CD4-positive, CD25-positive, alpha-beta regulatory T cell (primary cell): ENCODE measurements around the gene EXOSC5. TPM values are rescaled to one million over a fixed set of nuclear protein-coding genes. Genes with fewer than 3 reads are reported as not detected.

Experiments used
- ATAC-seq, 2 donors: fragments of 150-1000 bp; cut with Tn5 transposase; one replicate each; pipeline ENCODE4 v1.10.0; 2021; ENCODE audit warnings: low read depth in 2 of 2, moderate number of reproducible peaks in 2 of 2, moderate library complexity in 1 of 2
- DNase-seq, 3 donors: peaks; one replicate each; pipeline versions ENCODE4 v3.0.0 to v3.0.0-alpha.2; 2012 to 2022; ENCODE audit warnings: mixed read lengths in 1 of 3
- H3K27ac ChIP-seq: one replicate; pipeline ENCODE4 v1.7.0; 2013; ENCODE audit warnings: mild to moderate bottlenecking, low read length; ENCODE audit not compliant: insufficient read depth, poor library complexity, severe bottlenecking
- H3K27me3 ChIP-seq: one replicate; pipeline ENCODE4 v1.7.0; 2013; ENCODE audit warnings: low read length; ENCODE audit not compliant: control insufficient read depth, insufficient read depth
- H3K36me3 ChIP-seq: one replicate; pipeline ENCODE4 v1.7.0; 2013; ENCODE audit warnings: mild to moderate bottlenecking, low read length, moderate library complexity; ENCODE audit not compliant: control insufficient read depth, insufficient read depth
- H3K4me1 ChIP-seq: 2 replicates; pipeline ENCODE4 v1.7.0; 2013; ENCODE audit warnings: mild to moderate bottlenecking, low read length; ENCODE audit not compliant: insufficient read depth, control insufficient read depth, poor library complexity, severe bottlenecking
- H3K4me3 ChIP-seq: one replicate; pipeline ENCODE4 v1.7.0; 2013; ENCODE audit warnings: low read depth, mild to moderate bottlenecking, low read length, moderate library complexity
- H3K9me3 ChIP-seq, 2 experiments: 1 replicate in 1 of 2; 2 replicates in 1 of 2; pipeline ENCODE4 v1.7.0; 2013; ENCODE audit warnings: low read length in 2 of 2, mild to moderate bottlenecking in 1 of 2, moderate library complexity in 1 of 2; ENCODE audit not compliant: control insufficient read depth in 2 of 2
- H3K27ac Mint-ChIP-seq, 3 donors: one replicate each; pipeline ENCODE4 v1.8.0; 2020 to 2022; ENCODE audit warnings: mild to moderate bottlenecking in 3 of 3, mixed read lengths in 3 of 3, moderate library complexity in 2 of 3
- H3K27me3 Mint-ChIP-seq: one replicate; pipeline ENCODE4 v1.8.0; 2022; ENCODE audit warnings: mild to moderate bottlenecking, mixed read lengths
- H3K36me3 Mint-ChIP-seq: one replicate; pipeline ENCODE4 v1.8.0; 2020; ENCODE audit warnings: mixed read lengths
- H3K4me1 Mint-ChIP-seq, 4 donors: one replicate each; pipeline ENCODE4 v1.8.0; 2020 to 2022; ENCODE audit warnings: mixed read lengths in 4 of 4, mild to moderate bottlenecking in 1 of 4
- H3K4me3 Mint-ChIP-seq, 4 donors: one replicate each; pipeline ENCODE4 v1.8.0; 2020 to 2022; ENCODE audit warnings: mild to moderate bottlenecking in 4 of 4, mixed read lengths in 4 of 4, moderate library complexity in 3 of 4
- H3K9me3 Mint-ChIP-seq, 7 donors: one replicate each; pipeline ENCODE4 v1.8.0; 2020 to 2022; ENCODE audit warnings: mixed read lengths in 7 of 7, mild to moderate bottlenecking in 3 of 7, moderate library complexity in 2 of 7
- polyA plus RNA-seq, 4 donors: library from polyadenylated mRNA; unstranded; fragments of 300-500 nt; fragmentation: Illumina TruSeq; gene quantifications; one replicate each; pipeline ENCODE4 v1.2.3, GENCODE V29; 2021
- total RNA-seq: library from RNA; stranded (reverse); gene quantifications from one replicate; pipeline ENCODE4 v1.2.3, GENCODE V29; 2022

The EXOSC5 gene
- total and polyA plus RNA-seq, 5 donors from 2014 or later: 13.9 to 65.3 (median 55.6) TPM

GRCh38 chr19:41424335-41425173 is 27.4 kb upstream of the EXOSC5 start:
- no peak for ATAC-seq
- no peaks in the 10 kb centered on the region for H3K9me3 ChIP-seq
- H3K4me3 ChIP-seq: no peak overlapping the region
- H3K4me3 Mint-ChIP-seq: no peak overlapping the region
- H3K9me3 Mint-ChIP-seq: peaks cover 0 to 2% (median 0%) of the 10 kb centered on the region in 7 donors
- peaks cover 13% of the 10 kb centered on the region for H3K4me1 ChIP-seq
- H3K36me3 Mint-ChIP-seq: peaks cover 14% of the 10 kb centered on the region
- peak in 1 of 3 donors; percentile 46 for DNase-seq
- no peaks in the 10 kb centered on the region for H3K27me3 ChIP-seq
- no peaks in the 10 kb centered on the region for H3K27me3 Mint-ChIP-seq
- H3K36me3 ChIP-seq: peaks cover 39% of the 10 kb centered on the region
- H3K27ac ChIP-seq: no peak overlapping the region
- peak overlapping the region in 1 of 3 donors; percentile 31 for H3K27ac Mint-ChIP-seq
- peaks cover 0 to 29% (median 5%) of the 10 kb centered on the region in 4 donors for H3K4me1 Mint-ChIP-seq

GRCh38 chr19:41422955-41423354 is 25.8 kb upstream of the EXOSC5 start:
- Mint-ChIP-seq H3K4me3 (no peak overlapping the region), H3K27ac (no peak overlapping the region), H3K9me3 (peaks cover 0 to 2% (median 0%) of the 10 kb centered on the region in 7 donors), H3K4me1 (peaks cover 0 to 18% (median 3%) of the 10 kb centered on the region in 4 donors), H3K36me3 (peaks cover 14% of the 10 kb centered on the region), H3K27me3 (no peaks in the 10 kb centered on the region)
- Histone ChIP-seq H3K9me3 (no peaks in the 10 kb centered on the region), H3K27me3 (no peaks in the 10 kb centered on the region), H3K36me3 (peaks cover 49% of the 10 kb centered on the region), H3K4me1 (peaks cover 6% of the 10 kb centered on the region), H3K27ac (no peak overlapping the region), H3K4me3 (no peak overlapping the region)
- DNase-seq (no peak), ATAC-seq (no peak)

GRCh38 chr19:41422456-41422855 is 25.3 kb upstream of the EXOSC5 start:
- peaks cover 0 to 2% (median 0%) of the 10 kb centered on the region in 7 donors for H3K9me3 Mint-ChIP-seq
- peaks cover 4% of the 10 kb centered on the region for H3K4me1 ChIP-seq
- peaks cover 49% of the 10 kb centered on the region for H3K36me3 ChIP-seq
- H3K4me1 Mint-ChIP-seq: peaks cover 0 to 13% (median 2%) of the 10 kb centered on the region in 4 donors
- H3K27me3 ChIP-seq: no peaks in the 10 kb centered on the region
- ATAC-seq: no peak
- H3K9me3 ChIP-seq: no peaks in the 10 kb centered on the region
- H3K36me3 Mint-ChIP-seq: peaks cover 14% of the 10 kb centered on the region
- H3K4me3 Mint-ChIP-seq: no peak overlapping the region
- H3K27ac Mint-ChIP-seq: no peak overlapping the region
- H3K27me3 Mint-ChIP-seq: no peaks in the 10 kb centered on the region
- no peak overlapping the region for H3K27ac ChIP-seq
- no peak overlapping the region for H3K4me3 ChIP-seq
- DNase-seq: no peak

- Mint-ChIP-seq H3K27me3 (no peaks in the 10 kb centered on the region), H3K4me3 (no peak overlapping the region), H3K9me3 (peaks cover 0 to 2% (median 0%) of the 10 kb centered on the region in 7 donors), H3K4me1 (peaks cover 0 to 10% (median 2%) of the 10 kb centered on the region in 4 donors), H3K36me3 (peaks cover 14% of the 10 kb centered on the region), H3K27ac (peak overlapping the region in 1 of 3 donors; percentile 47)
- ATAC-seq (no peak), DNase-seq (no peak)
- no peak overlapping the region for H3K27ac ChIP-seq
- H3K27me3 ChIP-seq: no peaks in the 10 kb centered on the region
- no peak overlapping the region for H3K4me3 ChIP-seq
- peaks cover under 1% of the 10 kb centered on the region for H3K4me1 ChIP-seq
- no peaks in the 10 kb centered on the region for H3K9me3 ChIP-seq
- peaks cover 52% of the 10 kb centered on the region for H3K36me3 ChIP-seq
Measured at GRCh38 chr19:41421973-41422372, 24.8 kb upstream of the EXOSC5 start.

- Mint-ChIP-seq H3K9me3 (peaks cover 0 to 2% (median 0%) of the 10 kb centered on the region in 7 donors), H3K27me3 (no peaks in the 10 kb centered on the region), H3K4me1 (peaks cover 0 to 7% (median 0%) of the 10 kb centered on the region in 4 donors), H3K36me3 (peaks cover 15% of the 10 kb centered on the region), H3K4me3 (no peak overlapping the region), H3K27ac (peak overlapping the region in 1 of 3 donors; percentile 29)
- peaks cover 54% of the 10 kb centered on the region for H3K36me3 ChIP-seq
- H3K9me3 ChIP-seq: no peaks in the 10 kb centered on the region
- ATAC-seq: no peak
- no peaks in the 10 kb centered on the region for H3K4me1 ChIP-seq
- no peaks in the 10 kb centered on the region for H3K27me3 ChIP-seq
- no peak for DNase-seq
- no peak overlapping the region for H3K4me3 ChIP-seq
- no peak overlapping the region for H3K27ac ChIP-seq
Measured at GRCh38 chr19:41421314-41421713, 24.2 kb upstream of the EXOSC5 start.

GRCh38 chr19:41420101-41420880 is 23.1 kb upstream of the EXOSC5 start:
- Mint-ChIP-seq H3K27me3 (no peaks in the 10 kb centered on the region), H3K4me3 (no peak overlapping the region), H3K27ac (no peak overlapping the region), H3K9me3 (peaks cover 0 to 2% (median 0%) of the 10 kb centered on the region in 7 donors), H3K36me3 (peaks cover 16% of the 10 kb centered on the region), H3K4me1 (peaks cover 0 to 4% (median 0%) of the 10 kb centered on the region in 4 donors)
- H3K27me3 ChIP-seq: no peaks in the 10 kb centered on the region
- no peak for DNase-seq
- H3K27ac ChIP-seq: no peak overlapping the region
- ATAC-seq: no peak
- H3K4me1 ChIP-seq: no peaks in the 10 kb centered on the region
- H3K4me3 ChIP-seq: no peak overlapping the region
- H3K9me3 ChIP-seq: no peaks in the 10 kb centered on the region
- H3K36me3 ChIP-seq: peaks cover 59% of the 10 kb centered on the region

- peaks cover 27% of the 10 kb centered on the region for H3K36me3 Mint-ChIP-seq
- peaks cover 61% of the 10 kb centered on the region for H3K36me3 ChIP-seq
- no peak overlapping the region for H3K27ac Mint-ChIP-seq
Measured at GRCh38 chr19:41416194-41416674, 19.1 kb upstream of the EXOSC5 start.

More at GRCh38 chr19:41416194-41416674, 19.1 kb upstream of the EXOSC5 start:
- Histone ChIP-seq H3K4me3 (no peak overlapping the region), H3K27me3 (no peaks in the 10 kb centered on the region), H3K27ac (no peak overlapping the region), H3K9me3 (no peaks in the 10 kb centered on the region), H3K4me1 (no peaks in the 10 kb centered on the region)
- DNase-seq (no peak), ATAC-seq (no peak)
- H3K4me1 Mint-ChIP-seq: no peaks in the 10 kb centered on the region
- no peak overlapping the region for H3K4me3 Mint-ChIP-seq
- no peaks in the 10 kb centered on the region for H3K9me3 Mint-ChIP-seq
- H3K27me3 Mint-ChIP-seq: no peaks in the 10 kb centered on the region
